ENCODE results near the gene ACACA.

DNA sequence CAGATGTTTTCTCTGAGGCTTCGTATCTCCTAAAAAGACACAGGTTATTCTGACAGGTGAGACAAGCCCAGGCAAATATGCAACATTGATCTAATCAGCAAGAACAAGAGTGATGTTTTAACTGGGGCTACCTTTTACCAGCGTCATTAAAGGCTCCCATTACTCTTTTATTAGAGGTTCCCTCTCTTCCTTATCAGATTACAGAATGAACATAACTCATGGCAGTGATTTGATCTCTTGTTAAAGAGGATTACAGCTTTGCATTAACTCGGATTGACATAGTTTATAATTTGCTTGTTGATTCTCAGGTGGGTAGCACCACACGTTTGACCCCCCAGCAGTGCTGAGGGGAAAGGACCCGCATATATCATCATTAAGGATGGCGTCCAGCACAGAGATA, 367.4 kb downstream of the ACACA start:
- TF ChIP-seq, protein P1, sequence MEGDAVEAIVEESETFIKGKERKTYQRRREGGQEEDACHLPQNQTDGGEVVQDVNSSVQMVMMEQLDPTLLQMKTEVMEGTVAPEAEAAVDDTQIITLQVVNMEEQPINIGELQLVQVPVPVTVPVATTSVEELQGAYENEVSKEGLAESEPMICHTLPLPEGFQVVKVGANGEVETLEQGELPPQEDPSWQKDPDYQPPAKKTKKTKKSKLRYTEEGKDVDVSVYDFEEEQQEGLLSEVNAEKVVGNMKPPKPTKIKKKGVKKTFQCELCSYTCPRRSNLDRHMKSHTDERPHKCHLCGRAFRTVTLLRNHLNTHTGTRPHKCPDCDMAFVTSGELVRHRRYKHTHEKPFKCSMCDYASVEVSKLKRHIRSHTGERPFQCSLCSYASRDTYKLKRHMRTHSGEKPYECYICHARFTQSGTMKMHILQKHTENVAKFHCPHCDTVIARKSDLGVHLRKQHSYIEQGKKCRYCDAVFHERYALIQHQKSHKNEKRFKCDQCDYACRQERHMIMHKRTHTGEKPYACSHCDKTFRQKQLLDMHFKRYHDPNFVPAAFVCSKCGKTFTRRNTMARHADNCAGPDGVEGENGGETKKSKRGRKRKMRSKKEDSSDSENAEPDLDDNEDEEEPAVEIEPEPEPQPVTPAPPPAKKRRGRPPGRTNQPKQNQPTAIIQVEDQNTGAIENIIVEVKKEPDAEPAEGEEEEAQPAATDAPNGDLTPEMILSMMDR (IDR thresholded peaks at IDR 0.05; ENCODE audit: low read length): no peak
- no peak for TF ChIP-seq EZH2 (optimal IDR thresholded peaks at IDR 0.05; ENCODE audit: low read depth, low read length)

Measured in MM.1S (cell line).